Lower leg skin (tissue), 3 donors: ENCODE results near the gene SYTL1.

Experiments
- POLR2A ChIP-seq, 2 donors: fragments of 450-650 bp; IDR thresholded peaks; one replicate each; pipeline ENCODE4 v1.6.1; 2016 to 2017; ENCODE audit warnings: antibody characterized with exemption in 2 of 2, mild to moderate bottlenecking in 1 of 2, moderate library complexity in 1 of 2
- TF ChIP-seq, protein P1 (sequence below), 3 donors: fragments of 450-650 bp; IDR thresholded peaks; one replicate each; pipeline ENCODE4 v1.5.1; 2016; ENCODE audit warnings: antibody characterized with exemption in 3 of 3, mild to moderate bottlenecking in 3 of 3, moderate library complexity in 2 of 3

DNA sequence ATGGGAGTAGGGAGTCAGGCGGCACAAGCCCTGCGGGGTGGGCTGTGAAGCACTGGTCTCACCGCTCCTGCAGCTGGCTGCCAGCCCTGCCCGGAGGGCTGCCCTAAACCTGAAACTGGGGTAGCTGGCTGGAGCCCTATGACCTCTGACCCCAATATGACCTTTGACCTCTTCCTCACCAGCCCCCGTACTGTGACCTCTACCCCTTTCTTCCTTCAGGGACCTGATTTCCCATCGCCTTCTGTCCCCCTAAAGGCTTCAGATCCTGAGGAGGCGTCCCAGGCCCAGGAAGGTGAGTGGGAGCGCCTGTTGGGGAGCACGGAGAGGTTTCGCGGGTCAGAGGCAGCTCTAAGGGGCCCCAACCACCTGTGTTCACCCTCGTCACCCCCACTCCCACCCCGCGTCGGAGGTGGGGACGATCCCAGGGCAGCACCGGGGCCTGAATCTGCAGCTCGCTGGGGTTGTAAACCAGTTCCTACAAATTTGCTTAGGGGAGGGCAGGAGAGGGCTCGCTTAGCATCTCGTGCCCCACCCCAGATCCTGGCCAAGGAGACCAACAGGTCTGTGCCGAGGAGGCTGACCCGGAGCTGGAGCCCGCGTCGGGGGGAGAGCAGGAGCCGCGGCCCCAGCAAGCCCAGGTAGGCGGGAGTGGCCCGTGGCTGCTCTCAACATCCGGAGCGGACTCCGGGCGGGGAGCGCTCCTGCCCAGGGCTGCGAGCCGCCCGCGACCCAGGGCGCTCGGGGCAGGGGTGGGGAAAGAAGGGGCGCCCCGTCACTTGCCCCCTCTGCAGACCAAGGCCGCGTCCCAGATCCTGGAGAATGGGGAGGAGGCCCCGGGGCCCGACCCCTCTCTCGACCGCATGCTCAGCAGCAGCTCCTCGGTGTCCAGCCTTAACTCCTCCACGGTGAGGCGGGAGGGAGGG is 7.3 kb downstream of the SYTL1 start:
- TF ChIP-seq, protein P1, sequence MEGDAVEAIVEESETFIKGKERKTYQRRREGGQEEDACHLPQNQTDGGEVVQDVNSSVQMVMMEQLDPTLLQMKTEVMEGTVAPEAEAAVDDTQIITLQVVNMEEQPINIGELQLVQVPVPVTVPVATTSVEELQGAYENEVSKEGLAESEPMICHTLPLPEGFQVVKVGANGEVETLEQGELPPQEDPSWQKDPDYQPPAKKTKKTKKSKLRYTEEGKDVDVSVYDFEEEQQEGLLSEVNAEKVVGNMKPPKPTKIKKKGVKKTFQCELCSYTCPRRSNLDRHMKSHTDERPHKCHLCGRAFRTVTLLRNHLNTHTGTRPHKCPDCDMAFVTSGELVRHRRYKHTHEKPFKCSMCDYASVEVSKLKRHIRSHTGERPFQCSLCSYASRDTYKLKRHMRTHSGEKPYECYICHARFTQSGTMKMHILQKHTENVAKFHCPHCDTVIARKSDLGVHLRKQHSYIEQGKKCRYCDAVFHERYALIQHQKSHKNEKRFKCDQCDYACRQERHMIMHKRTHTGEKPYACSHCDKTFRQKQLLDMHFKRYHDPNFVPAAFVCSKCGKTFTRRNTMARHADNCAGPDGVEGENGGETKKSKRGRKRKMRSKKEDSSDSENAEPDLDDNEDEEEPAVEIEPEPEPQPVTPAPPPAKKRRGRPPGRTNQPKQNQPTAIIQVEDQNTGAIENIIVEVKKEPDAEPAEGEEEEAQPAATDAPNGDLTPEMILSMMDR (IDR thresholded peaks at IDR 0.05), result no peak
- no peak for TF ChIP-seq POLR2A (IDR thresholded peaks at IDR 0.05)
